OCI-LY7 (cell line): ENCODE data around the gene AATF.

Experiments used
- EZH2phosphoT487 ChIP-seq: fragments of 200-600 bp; sonication (generic); IDR thresholded peaks from 2 replicates; pipeline ENCODE4 v1.6.1; 2018; ENCODE audit warnings: low read depth, borderline replicate concordance, mild to moderate bottlenecking, mixed run types, antibody characterized with exemption, low read length, moderate library complexity, mixed read lengths
- TF ChIP-seq, protein P1 (sequence below): fragments of 200-600 bp; sonication (generic); conservative IDR thresholded peaks from 2 replicates; pipeline ENCODE4 v1.5.1; 2014; ENCODE audit warnings: mild to moderate bottlenecking, antibody characterized with exemption, low read length, moderate library complexity, mixed read lengths

DNA sequence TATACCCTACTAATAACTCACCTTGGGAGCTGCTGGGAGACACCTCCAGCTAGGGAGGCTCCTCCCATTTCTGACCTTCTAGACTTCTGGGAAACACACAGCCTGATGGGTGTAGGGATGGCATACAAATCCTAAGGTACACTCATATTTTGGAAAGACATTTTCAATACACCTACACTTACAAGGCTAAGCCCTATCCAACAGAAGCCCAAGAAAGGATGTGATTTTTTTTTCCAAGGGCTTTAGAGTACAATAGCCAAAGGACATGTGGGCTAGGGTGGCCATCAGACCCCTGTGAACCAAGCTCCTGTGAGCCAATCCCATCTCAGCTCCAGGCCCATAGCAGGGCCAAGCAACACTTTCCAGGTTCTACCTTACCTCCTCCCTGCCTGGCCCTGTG lies 143.9 kb downstream of the AATF start:
- TF ChIP-seq, protein P1, sequence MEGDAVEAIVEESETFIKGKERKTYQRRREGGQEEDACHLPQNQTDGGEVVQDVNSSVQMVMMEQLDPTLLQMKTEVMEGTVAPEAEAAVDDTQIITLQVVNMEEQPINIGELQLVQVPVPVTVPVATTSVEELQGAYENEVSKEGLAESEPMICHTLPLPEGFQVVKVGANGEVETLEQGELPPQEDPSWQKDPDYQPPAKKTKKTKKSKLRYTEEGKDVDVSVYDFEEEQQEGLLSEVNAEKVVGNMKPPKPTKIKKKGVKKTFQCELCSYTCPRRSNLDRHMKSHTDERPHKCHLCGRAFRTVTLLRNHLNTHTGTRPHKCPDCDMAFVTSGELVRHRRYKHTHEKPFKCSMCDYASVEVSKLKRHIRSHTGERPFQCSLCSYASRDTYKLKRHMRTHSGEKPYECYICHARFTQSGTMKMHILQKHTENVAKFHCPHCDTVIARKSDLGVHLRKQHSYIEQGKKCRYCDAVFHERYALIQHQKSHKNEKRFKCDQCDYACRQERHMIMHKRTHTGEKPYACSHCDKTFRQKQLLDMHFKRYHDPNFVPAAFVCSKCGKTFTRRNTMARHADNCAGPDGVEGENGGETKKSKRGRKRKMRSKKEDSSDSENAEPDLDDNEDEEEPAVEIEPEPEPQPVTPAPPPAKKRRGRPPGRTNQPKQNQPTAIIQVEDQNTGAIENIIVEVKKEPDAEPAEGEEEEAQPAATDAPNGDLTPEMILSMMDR = no peak
- no peak for TF ChIP-seq EZH2phosphoT487
